Measurements from ENCODE around the gene LGALSL. TPM values are rescaled to one million over a fixed set of nuclear protein-coding genes. Genes with fewer than 3 reads are reported as not detected.

Gene LGALSL
- total RNA-seq, 2 experiments from 2014 or later = 3.2 to 4.5 TPM

DNA sequence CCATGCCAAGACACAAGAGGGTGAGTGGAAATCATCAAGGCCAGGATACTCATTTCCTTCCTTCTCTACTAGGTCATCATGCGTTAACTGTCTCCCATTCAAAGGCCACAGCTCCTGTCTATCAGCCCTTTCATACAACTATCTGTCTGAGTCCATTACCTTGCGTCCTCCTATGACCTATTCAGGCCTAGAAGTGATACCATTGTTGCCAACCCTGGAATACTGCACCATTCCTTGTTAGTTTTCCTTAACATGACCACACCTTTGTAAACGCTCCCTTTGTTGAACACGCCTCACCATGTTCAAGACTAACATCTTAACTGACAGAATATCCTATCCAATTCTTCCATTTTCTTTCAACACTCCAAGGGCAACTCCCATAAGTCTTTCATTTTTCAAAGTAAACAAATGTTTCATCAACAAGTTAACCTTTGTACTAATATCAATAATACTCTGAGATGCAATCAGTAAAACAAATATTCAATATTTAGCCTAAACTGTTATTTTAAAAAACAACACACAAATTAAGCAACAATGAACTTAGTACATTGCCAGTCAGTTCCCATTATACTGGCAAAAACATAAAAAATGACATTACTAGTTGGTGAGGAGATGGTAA, 19.8 kb upstream of the LGALSL start:
- no peak for DNase-seq (ENCODE audit: low spot score)
- Histone ChIP-seq H3K36me3 (ENCODE audit: insufficient read depth, low read length) (no peaks in the 10 kb centered on the region), H3K4me2 (ENCODE audit: low read length) (no peak overlapping the region), H4K20me1 (ENCODE audit: insufficient read depth, low read length) (no peaks in the 10 kb centered on the region), H3K4me3 (ENCODE audit: low read depth, low read length, poor library complexity, severe bottlenecking) (no peak overlapping the region), H3K9me2 (ENCODE audit: insufficient read depth, low read length) (no peaks in the 10 kb centered on the region), H2AFZ (ENCODE audit: low read length) (no peak overlapping the region), H3K79me2 (ENCODE audit: insufficient read depth, low read depth, low read length) (no peaks in the 10 kb centered on the region), H3K9me3 (ENCODE audit: low read length) (no peaks in the 10 kb centered on the region), H3K4me1 (ENCODE audit: insufficient read depth, low read length, poor library complexity, severe bottlenecking) (no peaks in the 10 kb centered on the region), H3K27ac (ENCODE audit: low read depth, low read length, poor library complexity, severe bottlenecking) (no peak overlapping the region)
- ChIA-PET CTCF (ENCODE audit: unreplicated experiment) (no interaction called here), POLR2A (no interaction called here)
- TF ChIP-seq, protein P1, sequence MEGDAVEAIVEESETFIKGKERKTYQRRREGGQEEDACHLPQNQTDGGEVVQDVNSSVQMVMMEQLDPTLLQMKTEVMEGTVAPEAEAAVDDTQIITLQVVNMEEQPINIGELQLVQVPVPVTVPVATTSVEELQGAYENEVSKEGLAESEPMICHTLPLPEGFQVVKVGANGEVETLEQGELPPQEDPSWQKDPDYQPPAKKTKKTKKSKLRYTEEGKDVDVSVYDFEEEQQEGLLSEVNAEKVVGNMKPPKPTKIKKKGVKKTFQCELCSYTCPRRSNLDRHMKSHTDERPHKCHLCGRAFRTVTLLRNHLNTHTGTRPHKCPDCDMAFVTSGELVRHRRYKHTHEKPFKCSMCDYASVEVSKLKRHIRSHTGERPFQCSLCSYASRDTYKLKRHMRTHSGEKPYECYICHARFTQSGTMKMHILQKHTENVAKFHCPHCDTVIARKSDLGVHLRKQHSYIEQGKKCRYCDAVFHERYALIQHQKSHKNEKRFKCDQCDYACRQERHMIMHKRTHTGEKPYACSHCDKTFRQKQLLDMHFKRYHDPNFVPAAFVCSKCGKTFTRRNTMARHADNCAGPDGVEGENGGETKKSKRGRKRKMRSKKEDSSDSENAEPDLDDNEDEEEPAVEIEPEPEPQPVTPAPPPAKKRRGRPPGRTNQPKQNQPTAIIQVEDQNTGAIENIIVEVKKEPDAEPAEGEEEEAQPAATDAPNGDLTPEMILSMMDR (conservative IDR thresholded peaks at IDR 0.05; ENCODE audit: low read length) = no peak
- TF ChIP-seq EZH2phosphoT487 (IDR thresholded peaks at IDR 0.05; ENCODE audit: borderline replicate concordance, low read depth, low read length) = no peak
- no TSS peak for BruUV-seq (replicated peaks)
- intact Hi-C loops (cut with micrococcal nuclease; ENCODE audit: unreplicated experiment) = no loop called here

DNA sequence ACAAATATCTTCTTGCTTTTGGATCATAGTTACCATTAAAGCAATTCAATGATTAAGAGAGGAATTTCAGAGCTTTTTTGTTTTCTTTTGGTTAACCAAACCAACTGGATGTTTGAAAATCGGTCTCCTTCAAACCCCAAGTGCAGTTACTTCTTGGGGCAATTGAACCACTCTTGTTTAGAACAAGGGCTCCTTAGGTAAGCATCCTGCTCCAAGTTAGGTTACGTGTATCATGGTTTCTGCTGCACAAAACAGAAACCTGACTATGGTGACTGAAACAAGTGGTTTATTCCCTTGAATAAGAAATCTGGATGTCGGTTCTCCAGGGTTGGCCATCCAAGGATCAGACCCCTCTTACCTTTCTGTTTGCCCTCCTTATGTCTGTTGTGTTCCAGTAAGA, 16.1 kb upstream of the LGALSL start:
- Histone ChIP-seq H4K20me1 (ENCODE audit: insufficient read depth, low read length) (no peaks in the 10 kb centered on the region), H3K9me2 (ENCODE audit: insufficient read depth, low read length) (no peaks in the 10 kb centered on the region), H3K4me1 (ENCODE audit: insufficient read depth, low read length, poor library complexity, severe bottlenecking) (no peaks in the 10 kb centered on the region), H3K79me2 (ENCODE audit: insufficient read depth, low read depth, low read length) (no peaks in the 10 kb centered on the region), H3K4me2 (ENCODE audit: low read length) (no peak overlapping the region), H3K4me3 (ENCODE audit: low read depth, low read length, poor library complexity, severe bottlenecking) (no peak overlapping the region), H3K27ac (ENCODE audit: low read depth, low read length, poor library complexity, severe bottlenecking) (no peak overlapping the region), H3K9me3 (ENCODE audit: low read length) (no peaks in the 10 kb centered on the region), H2AFZ (ENCODE audit: low read length) (no peak overlapping the region), H3K36me3 (ENCODE audit: insufficient read depth, low read length) (no peaks in the 10 kb centered on the region)
- ChIA-PET CTCF (ENCODE audit: unreplicated experiment) (no interaction called here), POLR2A (interaction anchor here (0.6 kb wide), 1 partner anchor 285 kb away, joined by 3 read pairs; no protein-coding TSS in a partner anchor)
- intact Hi-C loops (cut with micrococcal nuclease; ENCODE audit: unreplicated experiment) = no loop called here
- DNase-seq (ENCODE audit: low spot score) = no peak
- BruUV-seq (replicated peaks) = no TSS peak
- no peak for TF ChIP-seq EZH2phosphoT487 (IDR thresholded peaks at IDR 0.05; ENCODE audit: borderline replicate concordance, low read depth, low read length)
- TF ChIP-seq, protein P1 (conservative IDR thresholded peaks at IDR 0.05; ENCODE audit: low read length) = no peak

DNA sequence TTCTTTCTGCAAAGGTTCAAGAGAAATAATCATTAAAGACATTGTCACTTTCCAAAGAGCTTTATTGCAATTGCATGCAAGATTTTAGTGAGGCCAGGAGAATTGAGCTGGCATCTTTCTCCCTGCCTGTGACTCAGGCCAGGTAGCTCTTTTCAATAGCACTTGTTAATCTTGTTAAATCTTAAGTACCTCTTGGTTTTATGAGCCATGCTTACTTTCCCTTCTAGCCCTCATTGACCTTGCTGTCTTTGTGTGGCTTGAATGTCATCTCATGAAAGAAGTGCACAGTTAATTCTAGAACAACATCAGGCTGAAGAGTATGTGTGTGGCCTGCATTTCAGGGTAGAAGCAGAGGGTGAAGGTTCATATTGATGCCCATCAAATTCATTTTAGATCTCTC, 14.8 kb upstream of the LGALSL start:
- ChIA-PET CTCF (ENCODE audit: unreplicated experiment) (no interaction called here), POLR2A (no interaction called here)
- no peak for TF ChIP-seq EZH2phosphoT487 (IDR thresholded peaks at IDR 0.05; ENCODE audit: borderline replicate concordance, low read depth, low read length)
- TF ChIP-seq, protein P1 (conservative IDR thresholded peaks at IDR 0.05; ENCODE audit: low read length) = no peak
- H3K4me3 ChIP-seq (ENCODE audit: low read depth, low read length, poor library complexity, severe bottlenecking) = no peak overlapping the region
- DNase-seq (ENCODE audit: low spot score) = no peak
- no peaks in the 10 kb centered on the region for H3K9me2 ChIP-seq (ENCODE audit: insufficient read depth, low read length)
- BruUV-seq (replicated peaks) = no TSS peak
- no peaks in the 10 kb centered on the region for H3K9me3 ChIP-seq (ENCODE audit: low read length)
- H2AFZ ChIP-seq (ENCODE audit: low read length) = no peak overlapping the region
- no peaks in the 10 kb centered on the region for H4K20me1 ChIP-seq (ENCODE audit: insufficient read depth, low read length)
- no peaks in the 10 kb centered on the region for H3K79me2 ChIP-seq (ENCODE audit: insufficient read depth, low read depth, low read length)
- H3K4me2 ChIP-seq (ENCODE audit: low read length) = no peak overlapping the region
- H3K36me3 ChIP-seq (ENCODE audit: insufficient read depth, low read length) = no peaks in the 10 kb centered on the region
- no peak overlapping the region for H3K27ac ChIP-seq (ENCODE audit: low read depth, low read length, poor library complexity, severe bottlenecking)
- H3K4me1 ChIP-seq (ENCODE audit: insufficient read depth, low read length, poor library complexity, severe bottlenecking) = no peaks in the 10 kb centered on the region
- intact Hi-C loops (cut with micrococcal nuclease; ENCODE audit: unreplicated experiment) = no loop called here

Data from OCI-LY7 (cell line).